Tibial artery (tissue), 4 donors: ENCODE data around the gene KIF1A.

ENCODE experiments used
- DNase-seq, 2 donors: peaks; one replicate each; pipeline ENCODE4 v3.0.0-alpha.2; 2019
- H3K27ac ChIP-seq, 2 donors: fragments of 200-600 bp; sonication (generic) in 1 of 2; 1 replicate in 1 of 2; 2 replicates in 1 of 2; pipeline ENCODE4 v1.5.1; 2018 to 2019; ENCODE audit warnings: mild to moderate bottlenecking in 1 of 2
- H3K27me3 ChIP-seq, 2 donors: fragments of 200-600 bp; sonication (generic) in 1 of 2; one replicate each; pipeline versions ENCODE4 v1.5.1 to v1.6.0; 2016 to 2019
- H3K36me3 ChIP-seq, 3 donors: fragments of 200-600 bp; sonication (generic) in 2 of 3; one replicate each; pipeline ENCODE4 v1.5.1; 2016 to 2019; ENCODE audit warnings: mild to moderate bottlenecking in 2 of 3
- H3K4me1 ChIP-seq, 4 donors: fragments of 200-600 bp; sonication (generic) in 2 of 4; 1 replicate in 3 of 4; 2 replicates in 1 of 4; pipeline ENCODE4 v1.5.1; 2016 to 2019
- H3K4me3 ChIP-seq, 2 donors: fragments of 200-600 bp; sonication (generic) in 1 of 2; 1 replicate in 1 of 2; 2 replicates in 1 of 2; pipeline ENCODE4 v1.5.1; 2018 to 2019; ENCODE audit warnings: mild to moderate bottlenecking in 2 of 2
- H3K9me3 ChIP-seq, 3 donors: fragments of 200-600 bp; sonication (generic) in 1 of 3; one replicate each; pipeline ENCODE4 v1.5.1; 2016 to 2019
- intact Hi-C: fragments of 100-400 bp; cut with DNase I; formaldehyde crosslinking; loops from one replicate; pipeline ENCODE4 v1.15.0; 2023; ENCODE audit warnings: low total_unique reads
- TF ChIP-seq, protein P1 (sequence below), 2 experiments: fragments of 200-600 bp in 1 of 2; fragments of 450-650 bp in 1 of 2; IDR thresholded peaks; one replicate each; pipeline ENCODE4 v1.5.1; 2017 to 2019; ENCODE audit warnings: antibody characterized with exemption in 2 of 2, mild to moderate bottlenecking in 1 of 2, moderate library complexity in 1 of 2

KIF1A gene

DNA sequence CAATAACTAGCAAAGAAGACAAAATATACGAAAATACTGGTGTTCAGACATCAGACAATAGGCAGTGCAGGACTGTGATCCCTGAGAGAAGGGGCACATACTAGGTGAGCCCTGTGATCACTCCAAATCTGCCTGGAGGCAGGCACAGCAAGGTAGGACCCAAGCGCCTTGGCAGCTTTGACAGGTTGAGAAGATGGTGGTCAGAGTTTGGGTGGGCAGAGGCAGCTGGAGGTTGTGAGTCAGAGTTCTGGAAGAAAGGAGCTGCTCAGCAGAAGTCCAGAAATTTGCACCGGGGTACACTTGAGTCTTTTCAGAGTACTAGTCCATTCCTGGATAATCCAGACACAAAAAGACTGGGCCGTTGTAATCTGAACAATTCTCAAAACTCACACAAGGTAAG lies 14.0 kb downstream of the KIF1A start:
- TF ChIP-seq, protein P1, sequence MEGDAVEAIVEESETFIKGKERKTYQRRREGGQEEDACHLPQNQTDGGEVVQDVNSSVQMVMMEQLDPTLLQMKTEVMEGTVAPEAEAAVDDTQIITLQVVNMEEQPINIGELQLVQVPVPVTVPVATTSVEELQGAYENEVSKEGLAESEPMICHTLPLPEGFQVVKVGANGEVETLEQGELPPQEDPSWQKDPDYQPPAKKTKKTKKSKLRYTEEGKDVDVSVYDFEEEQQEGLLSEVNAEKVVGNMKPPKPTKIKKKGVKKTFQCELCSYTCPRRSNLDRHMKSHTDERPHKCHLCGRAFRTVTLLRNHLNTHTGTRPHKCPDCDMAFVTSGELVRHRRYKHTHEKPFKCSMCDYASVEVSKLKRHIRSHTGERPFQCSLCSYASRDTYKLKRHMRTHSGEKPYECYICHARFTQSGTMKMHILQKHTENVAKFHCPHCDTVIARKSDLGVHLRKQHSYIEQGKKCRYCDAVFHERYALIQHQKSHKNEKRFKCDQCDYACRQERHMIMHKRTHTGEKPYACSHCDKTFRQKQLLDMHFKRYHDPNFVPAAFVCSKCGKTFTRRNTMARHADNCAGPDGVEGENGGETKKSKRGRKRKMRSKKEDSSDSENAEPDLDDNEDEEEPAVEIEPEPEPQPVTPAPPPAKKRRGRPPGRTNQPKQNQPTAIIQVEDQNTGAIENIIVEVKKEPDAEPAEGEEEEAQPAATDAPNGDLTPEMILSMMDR (IDR thresholded peaks at IDR 0.05), result no peak

DNA sequence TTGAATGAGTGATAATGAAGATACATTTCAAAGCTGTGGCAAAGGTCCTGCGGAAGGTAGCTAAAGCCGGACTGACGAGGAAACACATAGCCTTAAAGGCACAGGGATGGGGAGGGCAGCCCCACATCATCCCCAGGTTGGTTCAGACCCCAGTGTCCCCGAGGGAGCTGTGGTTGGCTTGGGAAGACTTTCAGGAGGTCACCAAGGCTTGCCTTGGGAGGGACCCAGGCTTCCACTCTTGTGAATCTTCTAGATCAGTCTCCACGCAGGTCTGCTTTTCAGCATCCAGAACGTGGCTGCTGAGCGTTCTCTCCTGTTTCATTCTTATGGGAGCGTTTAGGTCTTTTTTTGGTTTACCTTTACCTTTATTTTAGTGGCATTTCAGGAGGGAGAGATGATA lies 16.8 kb downstream of the KIF1A start:
- H3K27me3 ChIP-seq, result peaks cover 0 to 23% of the 10 kb centered on the region in 2 donors
- TF ChIP-seq, protein P1 (IDR thresholded peaks at IDR 0.05), result no peak
- no peak for DNase-seq
- intact Hi-C loops, result loop anchor here (5.0 kb wide), 1 partner anchor 596 kb away; no protein-coding TSS in a partner anchor
- peaks cover 0 to 14% (median 6%) of the 10 kb centered on the region in 3 donors for H3K9me3 ChIP-seq
- no peak overlapping the region for H3K27ac ChIP-seq
- H3K4me1 ChIP-seq, result no peaks in the 10 kb centered on the region
- H3K36me3 ChIP-seq, result no peaks in the 10 kb centered on the region
- H3K4me3 ChIP-seq, result no peak overlapping the region

More for the DNA sequence above, 14.0 kb downstream of the KIF1A start:
- H3K4me1 ChIP-seq, result no peaks in the 10 kb centered on the region
- no peaks in the 10 kb centered on the region for H3K36me3 ChIP-seq
- DNase-seq, result peak in 1 of 2 donors; percentile 19
- no peak overlapping the region for H3K4me3 ChIP-seq
- H3K27ac ChIP-seq, result no peak overlapping the region
- intact Hi-C loops, result no loop called here
- peaks cover 0 to 14% (median 6%) of the 10 kb centered on the region in 3 donors for H3K9me3 ChIP-seq
- H3K27me3 ChIP-seq, result peaks cover 0 to 5% of the 10 kb centered on the region in 2 donors

DNA sequence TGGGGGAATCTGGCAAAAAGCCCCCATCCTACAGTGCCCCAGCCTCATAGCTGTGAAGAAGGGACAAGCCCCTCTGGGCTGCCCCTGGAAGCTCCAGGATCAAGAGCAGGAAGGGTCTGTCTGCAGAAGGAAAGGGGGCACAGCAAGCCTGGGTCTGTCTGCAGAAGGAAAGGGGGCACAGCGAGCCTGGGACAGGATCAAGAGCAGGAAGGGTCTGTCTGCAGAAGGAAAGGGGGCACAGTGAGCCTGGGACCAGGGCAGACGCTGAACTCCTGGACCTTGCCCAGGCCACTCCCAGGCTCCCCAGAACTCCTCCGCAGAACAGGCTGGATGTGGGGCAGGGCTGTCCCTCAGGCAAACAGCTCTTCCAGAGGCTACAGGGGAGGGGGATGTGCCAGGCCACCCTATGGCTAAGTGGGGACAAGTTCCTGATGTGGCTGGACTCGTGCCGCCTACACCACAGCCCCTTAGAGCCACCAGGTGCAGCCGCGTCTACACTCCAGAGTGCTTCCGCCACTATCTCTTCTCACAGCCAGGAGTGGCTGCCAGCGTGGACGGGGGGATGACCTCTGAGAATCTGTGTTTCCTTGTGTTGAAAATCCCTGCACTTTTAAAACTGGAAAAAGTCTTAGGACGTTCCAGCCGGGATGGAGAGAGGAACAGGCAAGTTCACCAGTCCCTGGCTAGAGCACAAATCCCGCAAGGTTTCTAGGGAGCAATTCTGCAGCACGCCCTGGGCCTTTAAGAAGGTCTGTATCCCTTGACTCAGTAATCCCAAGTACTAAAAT lies 20.8 kb downstream of the KIF1A start:
- no peaks in the 10 kb centered on the region for H3K4me1 ChIP-seq
- H3K9me3 ChIP-seq, result peaks cover 0 to 6% (median 4%) of the 10 kb centered on the region in 3 donors
- intact Hi-C loops, result no loop called here
- DNase-seq, result peak; percentile 11 to 54
- no peak overlapping the region for H3K27ac ChIP-seq
- H3K27me3 ChIP-seq, result peaks cover 0 to 61% of the 10 kb centered on the region in 2 donors
- H3K4me3 ChIP-seq, result no peak overlapping the region
- no peaks in the 10 kb centered on the region for H3K36me3 ChIP-seq
- TF ChIP-seq, protein P1 (IDR thresholded peaks at IDR 0.05), result no peak

DNA sequence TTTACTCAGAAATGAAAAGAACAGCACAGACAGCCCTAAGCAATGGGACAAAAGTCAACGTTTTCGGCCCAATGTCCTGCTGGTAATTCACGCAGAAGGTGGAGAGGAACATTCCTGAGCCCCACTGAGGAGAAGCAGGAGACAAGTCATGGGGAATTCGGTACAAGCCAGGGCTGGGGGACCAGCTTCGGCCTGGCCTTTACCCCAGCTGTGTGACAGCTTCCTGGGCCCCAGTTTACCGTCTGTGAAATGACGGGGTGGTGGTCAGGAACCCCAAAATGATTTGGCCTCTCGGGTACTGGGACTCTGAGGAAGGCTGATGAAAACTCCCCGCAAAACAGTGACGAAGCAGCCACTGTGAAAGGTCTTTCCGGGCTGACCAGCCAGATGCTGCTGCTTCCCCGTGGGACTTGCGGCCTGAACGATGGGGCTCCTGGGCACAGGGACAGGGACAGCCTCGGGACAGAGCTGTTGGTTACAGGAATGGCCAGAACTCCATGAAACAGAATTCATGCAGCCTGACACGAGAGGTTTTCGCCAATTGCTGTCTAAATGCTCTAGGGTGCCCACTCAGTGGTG lies 21.6 kb downstream of the KIF1A start:
- no peak overlapping the region for H3K27ac ChIP-seq
- H3K4me1 ChIP-seq, result no peaks in the 10 kb centered on the region
- H3K36me3 ChIP-seq, result no peaks in the 10 kb centered on the region
- H3K4me3 ChIP-seq, result no peak overlapping the region
- intact Hi-C loops, result no loop called here
- H3K9me3 ChIP-seq, result peaks cover 0 to 6% (median 4%) of the 10 kb centered on the region in 3 donors
- peak in 1 of 2 donors; percentile 10 for DNase-seq
- TF ChIP-seq, protein P1 (IDR thresholded peaks at IDR 0.05), result no peak
- peaks cover 0 to 65% of the 10 kb centered on the region in 2 donors for H3K27me3 ChIP-seq

DNA sequence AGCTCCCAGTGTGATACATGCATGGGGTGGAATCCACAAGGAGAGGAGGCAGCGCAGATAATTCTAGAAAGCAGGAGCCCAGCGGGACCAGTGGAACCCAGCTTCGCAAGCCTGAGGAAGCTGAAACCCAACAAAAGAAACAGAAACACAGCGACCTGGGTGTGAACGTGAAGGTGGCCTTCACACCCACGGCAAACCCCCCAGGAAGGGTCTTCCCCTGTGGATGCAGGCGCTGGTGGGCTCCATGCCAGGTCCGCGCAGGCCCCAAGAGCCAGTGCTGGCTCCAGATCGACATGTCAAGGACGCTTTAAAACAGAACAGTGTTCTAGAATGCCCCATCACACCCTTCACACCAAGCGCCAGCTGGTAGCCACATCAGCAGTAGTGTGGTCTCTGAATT lies 22.1 kb downstream of the KIF1A start:
- TF ChIP-seq, protein P1 (IDR thresholded peaks at IDR 0.05), result no peak
- Histone ChIP-seq H3K4me3 (no peak overlapping the region), H3K36me3 (no peaks in the 10 kb centered on the region), H3K4me1 (no peaks in the 10 kb centered on the region), H3K9me3 (peaks cover 0 to 6% (median 4%) of the 10 kb centered on the region in 3 donors), H3K27ac (no peak overlapping the region), H3K27me3 (peaks cover 0 to 67% of the 10 kb centered on the region in 2 donors)
- intact Hi-C loops, result no loop called here
- peak in 1 of 2 donors; percentile 15 for DNase-seq
